DLD1 (cell line): Measurements from ENCODE around the gene MAFB.

Experiments
- in situ Hi-C: cut with HindIII; loops from 2 replicates; pipeline ENCODE4 v1.10.0; 2017; ENCODE audit warnings: low sequenced_read_pairs

The MAFB gene

GRCh38 chr20:40703975-40704530 is 15.0 kb upstream of the MAFB start:
- in situ Hi-C loops = no loop called here

GRCh38 chr20:40702504-40702903 is 13.5 kb upstream of the MAFB start:
- in situ Hi-C loops = no loop called here

GRCh38 chr20:40698744-40699143 is 9.7 kb upstream of the MAFB start:
- in situ Hi-C loops = no loop called here

GRCh38 chr20:40698281-40698680 is 9.2 kb upstream of the MAFB start:
- in situ Hi-C loops = no loop called here

- in situ Hi-C loops = no loop called here
Measured at GRCh38 chr20:40697541-40697940, 8.5 kb upstream of the MAFB start.

GRCh38 chr20:40695214-40695613 is 6.2 kb upstream of the MAFB start:
- in situ Hi-C loops = no loop called here

GRCh38 chr20:40694246-40694645 is 5.2 kb upstream of the MAFB start:
- in situ Hi-C loops = no loop called here

GRCh38 chr20:40692240-40693011 is 3.4 kb upstream of the MAFB start:
- in situ Hi-C loops = no loop called here

- in situ Hi-C loops = no loop called here
Measured at GRCh38 chr20:40691566-40692239, 2.7 kb upstream of the MAFB start.

- in situ Hi-C loops = no loop called here
Measured at GRCh38 chr20:40690836-40691565, 2.0 kb upstream of the MAFB start.

- in situ Hi-C loops = no loop called here
Measured at GRCh38 chr20:40689943-40690835, 1.2 kb upstream of the MAFB start.

GRCh38 chr20:40688129-40689099 is 622 bp downstream of the MAFB start:
- in situ Hi-C loops = no loop called here

GRCh38 chr20:40687384-40688128 is 1.5 kb downstream of the MAFB start:
- in situ Hi-C loops = no loop called here

- in situ Hi-C loops = no loop called here
Measured at GRCh38 chr20:40686893-40687292, 2.1 kb downstream of the MAFB start.

- in situ Hi-C loops = no loop called here
Measured at GRCh38 chr20:40686434-40686882, 2.6 kb downstream of the MAFB start.

GRCh38 chr20:40685349-40685748 is 3.7 kb downstream of the MAFB start:
- in situ Hi-C loops = no loop called here

- in situ Hi-C loops = no loop called here
Measured at GRCh38 chr20:40683894-40684268, 5.2 kb downstream of the MAFB start.

GRCh38 chr20:40683221-40683893 is 5.7 kb downstream of the MAFB start:
- in situ Hi-C loops = no loop called here
